Heart left ventricle (tissue), 13 donors: ENCODE measurements around the gene MAP4K4.

Source experiments
- POLR2A ChIP-seq, 2 donors: fragments of 450-650 bp; IDR thresholded peaks; one replicate each; pipeline ENCODE4 v1.6.1; 2017; ENCODE audit warnings: antibody characterized with exemption in 2 of 2, mild to moderate bottlenecking in 2 of 2, moderate library complexity in 2 of 2
- TF ChIP-seq, protein P1 (sequence below), 12 donors: fragments of 200-600 bp; sonication (generic) in 4 of 12; IDR thresholded peaks; one replicate each; pipeline versions ENCODE4 v1.5.0 to v1.8.0; 2018 to 2022; ENCODE audit warnings: antibody characterized with exemption in 12 of 12, mild to moderate bottlenecking in 5 of 12
- donor health status: ischemic (EF 13 %, LVEDD 7.1; RV severe dilation, severe dysfunction).
- donor health status: DM: no; HTN: yes; CAD: no.
- donor health status: DM: no; HTN: no; CAD: no.
- donor health status: ischemic (EF 25% LVEDD 6.9; RV normal size, moderate dysfunction).
- donor health status: ischemic (EF 25% LVEDD 5.7; RV mildly dilated, moderate dysfunction).
- donor health status: ischemic (EF 35%, LVEDD 5.7; RV mildly dilated, moderate dysfunction).
- donor health status: nonischemic (EF 11% LVEDD 7.7; RV severe dilation, severe dysfunction).
- donor health status: DM: yes; HTN: yes; CAD: no.
- donor health status: PGD.
- donor health status: ischemic (EF 29% LVEDD 5.4; RV normal size, mild dysfunction).
- donor health status: nonischemic (EF 23%, LVEDD 6.1; RV moderate dilation, normal function).

- no peak for TF ChIP-seq POLR2A (IDR thresholded peaks at IDR 0.05)
- TF ChIP-seq, protein P1, sequence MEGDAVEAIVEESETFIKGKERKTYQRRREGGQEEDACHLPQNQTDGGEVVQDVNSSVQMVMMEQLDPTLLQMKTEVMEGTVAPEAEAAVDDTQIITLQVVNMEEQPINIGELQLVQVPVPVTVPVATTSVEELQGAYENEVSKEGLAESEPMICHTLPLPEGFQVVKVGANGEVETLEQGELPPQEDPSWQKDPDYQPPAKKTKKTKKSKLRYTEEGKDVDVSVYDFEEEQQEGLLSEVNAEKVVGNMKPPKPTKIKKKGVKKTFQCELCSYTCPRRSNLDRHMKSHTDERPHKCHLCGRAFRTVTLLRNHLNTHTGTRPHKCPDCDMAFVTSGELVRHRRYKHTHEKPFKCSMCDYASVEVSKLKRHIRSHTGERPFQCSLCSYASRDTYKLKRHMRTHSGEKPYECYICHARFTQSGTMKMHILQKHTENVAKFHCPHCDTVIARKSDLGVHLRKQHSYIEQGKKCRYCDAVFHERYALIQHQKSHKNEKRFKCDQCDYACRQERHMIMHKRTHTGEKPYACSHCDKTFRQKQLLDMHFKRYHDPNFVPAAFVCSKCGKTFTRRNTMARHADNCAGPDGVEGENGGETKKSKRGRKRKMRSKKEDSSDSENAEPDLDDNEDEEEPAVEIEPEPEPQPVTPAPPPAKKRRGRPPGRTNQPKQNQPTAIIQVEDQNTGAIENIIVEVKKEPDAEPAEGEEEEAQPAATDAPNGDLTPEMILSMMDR (IDR thresholded peaks at IDR 0.05), result no peak
These were observed 8.8 kb downstream of the MAP4K4 start for GRCh38 chr2:101706121-101706818.
